Loucy (cell line): ENCODE data around the gene TBC1D2B.

Experiments
- H2AFZ ChIP-seq: fragments of 200-600 bp; sonication (generic); 2 replicates; pipeline ENCODE4 v1.6.0; 2016; ENCODE audit warnings: antibody characterized with exemption, mild to moderate bottlenecking, low read length, moderate library complexity
- H3F3A ChIP-seq: fragments of 200-600 bp; 2 replicates; pipeline ENCODE4 v1.6.0; 2016; ENCODE audit warnings: antibody characterized with exemption, low read depth, mild to moderate bottlenecking
- H3K27me3 ChIP-seq: fragments of 200-600 bp; sonication (generic); 2 replicates; pipeline ENCODE4 v1.6.1; 2014; ENCODE audit warnings: low read length, mild to moderate bottlenecking; ENCODE audit not compliant: insufficient read depth, poor library complexity, severe bottlenecking
- H3K36me3 ChIP-seq: fragments of 200-600 bp; sonication (generic); 2 replicates; pipeline ENCODE4 v1.6.1; 2016; ENCODE audit warnings: low read length; ENCODE audit not compliant: insufficient read depth
- H3K4me1 ChIP-seq: fragments of 200-600 bp; sonication (generic); 2 replicates; pipeline ENCODE4 v1.5.1; 2014; ENCODE audit warnings: low read length, mild to moderate bottlenecking; ENCODE audit not compliant: insufficient read depth, poor library complexity, severe bottlenecking
- H3K4me2 ChIP-seq: fragments of 200-600 bp; sonication (generic); 2 replicates; pipeline ENCODE4 v1.6.0; 2014; ENCODE audit warnings: antibody characterized with exemption, low read length, low read depth, mild to moderate bottlenecking; ENCODE audit not compliant: poor library complexity, severe bottlenecking
- H3K4me3 ChIP-seq: fragments of 200-600 bp; sonication (generic); 2 replicates; pipeline ENCODE4 v1.5.1; 2014; ENCODE audit warnings: low read length, mild to moderate bottlenecking, mixed read lengths; ENCODE audit not compliant: poor library complexity, severe bottlenecking
- H3K79me2 ChIP-seq: fragments of 200-600 bp; sonication (generic); 2 replicates; pipeline ENCODE4 v1.6.1; 2014; ENCODE audit warnings: low read length; ENCODE audit not compliant: insufficient read depth
- H3K9ac ChIP-seq: fragments of 200-600 bp; sonication (generic); 2 replicates; pipeline ENCODE4 v1.6.0; 2014; ENCODE audit warnings: mild to moderate bottlenecking, low read depth, low read length, moderate library complexity; ENCODE audit not compliant: poor library complexity, severe bottlenecking
- H3K9me2 ChIP-seq: fragments of 200-600 bp; sonication (generic); replicated peaks from 2 replicates; pipeline ENCODE4 v1.6.1; 2016; ENCODE audit warnings: low read depth, low read length, mixed read lengths
- H3K9me3 ChIP-seq: fragments of 200-600 bp; sonication (generic); 2 replicates; pipeline ENCODE4 v1.6.1; 2014; ENCODE audit warnings: mild to moderate bottlenecking, antibody characterized with exemption, low read length, low read depth; ENCODE audit not compliant: insufficient read depth
- H4K20me1 ChIP-seq: fragments of 200-600 bp; sonication (generic); 2 replicates; pipeline ENCODE4 v1.6.0; 2014; ENCODE audit warnings: antibody characterized with exemption, low read length, mild to moderate bottlenecking; ENCODE audit not compliant: insufficient read depth, poor library complexity, severe bottlenecking
- EZH2phosphoT487 ChIP-seq: fragments of 200-600 bp; IDR thresholded peaks from 2 replicates; pipeline ENCODE4 v1.6.1; 2018; ENCODE audit warnings: antibody characterized with exemption, mild to moderate bottlenecking, moderate library complexity, borderline replicate concordance
- TF ChIP-seq, protein P1 (sequence below): fragments of 200-600 bp; sonication (generic); conservative IDR thresholded peaks from 2 replicates; pipeline ENCODE4 v1.5.1; 2014; ENCODE audit warnings: mild to moderate bottlenecking, antibody characterized with exemption, low read length

The TBC1D2B gene

DNA sequence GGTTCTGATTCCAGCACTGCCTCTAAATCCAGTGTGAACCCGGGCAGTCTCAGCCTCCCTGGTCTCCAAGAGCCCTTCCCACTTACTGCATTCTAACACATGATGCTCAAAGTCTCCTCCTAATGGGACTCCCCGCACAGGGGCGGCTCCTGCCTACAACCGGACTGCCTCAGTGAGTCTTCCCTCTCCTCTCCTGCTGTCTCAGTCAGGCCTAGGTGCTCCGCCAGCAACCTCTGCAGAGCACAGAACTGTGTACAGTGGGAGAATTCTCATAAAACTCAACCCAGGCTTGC, 28.9 kb downstream of the TBC1D2B start:
- H3K36me3 ChIP-seq: peaks cover 48% of the 10 kb centered on the region
- no peaks in the 10 kb centered on the region for H4K20me1 ChIP-seq
- peaks cover 58% of the 10 kb centered on the region for H3F3A ChIP-seq
- H3K4me2 ChIP-seq: peak overlapping the region; percentile 81
- H3K79me2 ChIP-seq: peaks cover 65% of the 10 kb centered on the region
- H3K9me2 ChIP-seq: no peaks in the 10 kb centered on the region
- H2AFZ ChIP-seq: no peak overlapping the region
- H3K4me3 ChIP-seq: peak overlapping the region; percentile 67
- no peaks in the 10 kb centered on the region for H3K9me3 ChIP-seq
- H3K4me1 ChIP-seq: peaks cover 95% of the 10 kb centered on the region
- H3K9ac ChIP-seq: peak overlapping the region; percentile 93
- TF ChIP-seq, protein P1, sequence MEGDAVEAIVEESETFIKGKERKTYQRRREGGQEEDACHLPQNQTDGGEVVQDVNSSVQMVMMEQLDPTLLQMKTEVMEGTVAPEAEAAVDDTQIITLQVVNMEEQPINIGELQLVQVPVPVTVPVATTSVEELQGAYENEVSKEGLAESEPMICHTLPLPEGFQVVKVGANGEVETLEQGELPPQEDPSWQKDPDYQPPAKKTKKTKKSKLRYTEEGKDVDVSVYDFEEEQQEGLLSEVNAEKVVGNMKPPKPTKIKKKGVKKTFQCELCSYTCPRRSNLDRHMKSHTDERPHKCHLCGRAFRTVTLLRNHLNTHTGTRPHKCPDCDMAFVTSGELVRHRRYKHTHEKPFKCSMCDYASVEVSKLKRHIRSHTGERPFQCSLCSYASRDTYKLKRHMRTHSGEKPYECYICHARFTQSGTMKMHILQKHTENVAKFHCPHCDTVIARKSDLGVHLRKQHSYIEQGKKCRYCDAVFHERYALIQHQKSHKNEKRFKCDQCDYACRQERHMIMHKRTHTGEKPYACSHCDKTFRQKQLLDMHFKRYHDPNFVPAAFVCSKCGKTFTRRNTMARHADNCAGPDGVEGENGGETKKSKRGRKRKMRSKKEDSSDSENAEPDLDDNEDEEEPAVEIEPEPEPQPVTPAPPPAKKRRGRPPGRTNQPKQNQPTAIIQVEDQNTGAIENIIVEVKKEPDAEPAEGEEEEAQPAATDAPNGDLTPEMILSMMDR: no peak
- no peak for TF ChIP-seq EZH2phosphoT487
- no peaks in the 10 kb centered on the region for H3K27me3 ChIP-seq

DNA sequence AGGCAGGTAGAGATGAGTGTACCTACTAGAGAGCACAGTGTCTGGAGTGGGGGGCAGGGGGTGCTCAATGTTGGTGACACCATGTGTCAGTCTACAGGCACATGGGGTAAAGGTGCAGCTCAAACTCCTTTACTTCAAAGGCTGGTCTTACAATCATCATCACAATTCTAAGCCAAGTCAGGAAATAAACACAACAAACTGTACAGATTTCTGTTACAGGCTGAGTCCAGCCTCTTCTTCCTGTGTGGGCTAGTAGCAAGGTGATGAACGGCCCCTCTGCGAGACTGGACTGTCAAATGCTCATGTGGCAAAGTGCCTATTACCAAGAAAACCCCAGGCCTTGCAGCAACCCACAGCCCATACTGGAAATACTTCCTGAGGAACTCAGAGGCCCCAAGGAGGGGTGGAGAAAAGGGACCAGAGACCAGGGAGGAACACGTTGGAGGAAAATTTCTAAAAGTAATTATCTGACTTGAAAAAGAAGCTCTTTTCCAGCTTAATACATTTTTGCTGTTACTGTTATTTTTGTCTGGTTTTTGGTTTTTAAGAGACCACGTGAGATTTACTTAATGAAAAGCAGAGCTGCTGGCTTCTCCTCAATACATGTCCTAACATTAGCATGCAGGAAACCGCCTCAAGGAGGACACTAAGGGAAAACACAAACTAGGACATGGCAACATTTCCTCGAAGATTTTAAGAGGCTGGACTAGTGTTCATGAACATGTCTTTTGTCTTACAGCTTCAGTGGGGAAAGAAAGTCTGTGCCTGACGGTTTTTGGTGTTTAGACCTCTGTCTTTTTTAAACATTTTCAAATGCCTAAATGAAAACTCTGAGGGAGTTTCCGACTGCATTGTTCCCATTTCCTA, 29.5 kb downstream of the TBC1D2B start:
- H3F3A ChIP-seq: peaks cover 58% of the 10 kb centered on the region
- H3K9ac ChIP-seq: peak overlapping the region; percentile 93
- no peaks in the 10 kb centered on the region for H4K20me1 ChIP-seq
- H3K36me3 ChIP-seq: peaks cover 48% of the 10 kb centered on the region
- peaks cover 65% of the 10 kb centered on the region for H3K79me2 ChIP-seq
- H3K4me2 ChIP-seq: peak overlapping the region; percentile 81
- peak overlapping the region; percentile 67 for H3K4me3 ChIP-seq
- no peaks in the 10 kb centered on the region for H3K27me3 ChIP-seq
- H3K4me1 ChIP-seq: peaks cover 91% of the 10 kb centered on the region
- no peak overlapping the region for H2AFZ ChIP-seq
- no peaks in the 10 kb centered on the region for H3K9me3 ChIP-seq
- no peaks in the 10 kb centered on the region for H3K9me2 ChIP-seq
- TF ChIP-seq EZH2phosphoT487: no peak
- TF ChIP-seq, protein P1: no peak

DNA sequence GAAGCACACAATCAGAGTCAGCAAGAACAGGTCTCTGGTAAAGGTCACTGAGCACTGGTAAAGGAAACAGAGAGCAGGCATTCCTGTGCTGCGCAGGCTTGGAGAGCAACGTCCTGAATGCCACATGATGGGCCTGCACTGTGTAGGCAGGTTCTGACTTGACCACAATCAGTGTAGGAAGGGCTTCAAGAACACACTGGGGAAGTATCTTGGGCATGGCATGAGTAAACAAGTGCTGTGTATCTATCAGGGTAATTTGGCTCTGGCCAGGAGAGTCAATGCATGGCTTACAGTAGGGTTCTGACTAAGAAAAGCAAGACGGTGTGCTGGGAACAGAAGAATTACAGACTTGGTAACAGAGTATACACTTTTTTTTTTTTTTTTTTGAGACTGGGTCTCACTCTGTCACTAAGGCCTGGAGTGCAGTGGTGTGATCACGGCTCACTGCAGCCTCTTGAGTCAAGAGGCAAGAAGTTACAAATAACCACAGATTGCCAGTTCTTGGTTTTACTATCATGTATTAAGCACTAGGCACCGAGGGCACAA, 30.6 kb downstream of the TBC1D2B start:
- peak overlapping the region; percentile 67 for H3K4me3 ChIP-seq
- H3K36me3 ChIP-seq: peaks cover 50% of the 10 kb centered on the region
- H3K27me3 ChIP-seq: no peaks in the 10 kb centered on the region
- TF ChIP-seq, protein P1: no peak
- no peak for TF ChIP-seq EZH2phosphoT487
- H3F3A ChIP-seq: peaks cover 52% of the 10 kb centered on the region
- H3K79me2 ChIP-seq: peaks cover 65% of the 10 kb centered on the region
- H3K9ac ChIP-seq: peak overlapping the region; percentile 93
- peaks cover 90% of the 10 kb centered on the region for H3K4me1 ChIP-seq
- no peaks in the 10 kb centered on the region for H3K9me2 ChIP-seq
- no peak overlapping the region for H2AFZ ChIP-seq
- H4K20me1 ChIP-seq: no peaks in the 10 kb centered on the region
- peak overlapping the region; percentile 81 for H3K4me2 ChIP-seq
- H3K9me3 ChIP-seq: no peaks in the 10 kb centered on the region
